Parietal lobe (tissue), 2 donors: ENCODE measurements around the gene WDR19. TPM values are rescaled to one million over a fixed set of nuclear protein-coding genes. Genes with fewer than 3 reads are reported as not detected.

Experiments used
- small RNA-seq: library from RNA; depleted of rRNA; stranded (forward); fragments of <200 nt; gene quantifications from one replicate; pipeline ENCODE3, GENCODE V24; 2014; ENCODE audit warnings: low replicate concordance
- total RNA-seq: library from RNA; depleted of rRNA; stranded (reverse); fragments of >200 nt; gene quantifications from one replicate; pipeline ENCODE4 v1.2.3, GENCODE V29; 2014

The WDR19 gene
- total RNA-seq = 105 TPM

GRCh38 chr4:39181905-39182638 lies at the start of gene WDR19:
TSS of gene WDR19 (plus strand) at chr4:39182529. CDS start at chr4:39182558, 29 bp downstream.

Small RNA genes lying within 50 kb of the gene (small RNA-seq; reads per million reads assigned to genes)
- not detected for gene RNU6-32P

Other genes starting within 250 kb of the WDR19 start
- gene TMEM156, start 150.1 kb upstream of the WDR19 start, total RNA-seq = 0.31 TPM
- 64.5 TPM for gene KLHL5, start 120.3 kb upstream of the WDR19 start, total RNA-seq
- gene RFC1, start 183.8 kb downstream of the WDR19 start, total RNA-seq = 44.4 TPM
- gene KLB, start 224.4 kb downstream of the WDR19 start, total RNA-seq = not detected